Panc1 (cell line): Measurements from ENCODE around the gene BRSK1.

Experiments
- CTCF ChIP-seq: fragments of 450-650 bp; IDR thresholded peaks from 2 replicates; pipeline ENCODE4 v1.5.1; 2017; ENCODE audit warnings: mild to moderate bottlenecking
- POLR2AphosphoS5 ChIP-seq: IDR thresholded peaks from 2 replicates; pipeline ENCODE4 v1.6.1; 2012; ENCODE audit warnings: mild to moderate bottlenecking, low read depth, low read length, moderate library complexity
- REST ChIP-seq, 2 experiments: IDR thresholded peaks; 2 replicates each; pipeline ENCODE4 v1.6.1; 2011 to 2012; ENCODE audit warnings: low read depth in 2 of 2, control low read depth in 1 of 2, low read length in 1 of 2, mild to moderate bottlenecking in 1 of 2, moderate library complexity in 1 of 2; ENCODE audit not compliant: insufficient read depth in 1 of 2
- SIN3A ChIP-seq: IDR thresholded peaks from 2 replicates; pipeline ENCODE4 v1.6.1; 2012; ENCODE audit warnings: low read depth, mild to moderate bottlenecking, low read length, moderate library complexity, borderline replicate concordance; ENCODE audit not compliant: insufficient read depth
- TCF7L2 ChIP-seq: IDR thresholded peaks from 2 replicates; pipeline ENCODE4 v1.6.1; 2011; ENCODE audit warnings: mild to moderate bottlenecking, low read depth, low read length, inconsistent platforms

GRCh38 chr19:55241143-55241934 is 42.5 kb upstream of the BRSK1 start:
- TF ChIP-seq CTCF (no peak), REST (IDR thresholded peaks at IDR 0.05; ENCODE audit: insufficient read depth in 1 of 2, low read depth in 2 of 2, low read length in 1 of 2) (no peak), SIN3A (no peak), POLR2AphosphoS5 (no peak), TCF7L2 (no peak)
